Spleen (tissue), 7 donors: ENCODE data around the gene CASP8AP2.

Experiments
- POLR2A ChIP-seq, 3 donors: fragments of 450-650 bp; IDR thresholded peaks; one replicate each; pipeline ENCODE4 v1.5.1; 2017; ENCODE audit warnings: antibody characterized with exemption in 3 of 3, mild to moderate bottlenecking in 1 of 3
- POLR2AphosphoS5 ChIP-seq, 3 donors: sonication (generic); formaldehyde crosslinking; IDR thresholded peaks; one replicate each; pipeline ENCODE4 v1.5.1; 2017; ENCODE audit warnings: antibody characterized with exemption in 3 of 3
- TF ChIP-seq, protein P1 (sequence below), 11 experiments: fragments of 200-600 bp in 7 of 11; fragments of 450-650 bp in 4 of 11; sonication (generic) in 4 of 11; IDR thresholded peaks in 8 of 11; conservative IDR thresholded peaks in 3 of 11; 1 replicate in 7 of 11; 2 replicates in 4 of 11; pipeline versions ENCODE4 v1.4.0 to v1.8.0; 2016 to 2021; ENCODE audit warnings: antibody characterized with exemption in 11 of 11, inconsistent platforms in 4 of 11, mild to moderate bottlenecking in 1 of 11
- donor health status: DM: no; HTN: no; CAD: no; lungs with moderate emphysema.
- donor health status: DM: no; HTN: no; CAD: no.
- donor health status: DM: no; HTN: no; CAD: no.

DNA sequence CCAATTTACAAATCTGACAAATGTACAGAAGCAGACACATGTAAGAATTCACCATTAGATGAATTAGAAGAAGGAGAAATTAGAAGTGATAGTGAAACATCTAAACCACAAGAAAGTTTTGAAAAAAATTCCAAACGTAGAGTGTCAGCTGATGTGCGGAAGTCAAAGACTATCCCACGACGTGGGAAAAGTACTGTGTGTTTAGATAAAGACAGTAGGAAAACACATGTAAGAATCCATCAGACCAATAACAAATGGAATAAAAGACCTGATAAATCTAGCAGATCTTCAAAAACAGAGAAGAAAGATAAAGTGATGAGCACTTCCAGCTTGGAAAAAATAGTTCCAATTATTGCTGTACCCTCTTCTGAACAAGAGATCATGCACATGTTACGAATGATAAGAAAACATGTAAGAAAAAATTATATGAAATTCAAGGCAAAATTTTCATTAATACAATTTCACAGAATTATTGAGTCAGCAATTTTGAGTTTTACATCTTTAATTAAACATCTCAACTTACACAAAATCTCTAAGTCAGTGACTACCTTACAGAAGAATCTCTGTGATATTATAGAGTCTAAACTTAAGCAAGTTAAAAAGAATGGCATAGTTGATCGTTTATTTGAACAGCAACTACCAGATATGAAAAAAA is 36.5 kb downstream of the CASP8AP2 start:
- TF ChIP-seq, protein P1, sequence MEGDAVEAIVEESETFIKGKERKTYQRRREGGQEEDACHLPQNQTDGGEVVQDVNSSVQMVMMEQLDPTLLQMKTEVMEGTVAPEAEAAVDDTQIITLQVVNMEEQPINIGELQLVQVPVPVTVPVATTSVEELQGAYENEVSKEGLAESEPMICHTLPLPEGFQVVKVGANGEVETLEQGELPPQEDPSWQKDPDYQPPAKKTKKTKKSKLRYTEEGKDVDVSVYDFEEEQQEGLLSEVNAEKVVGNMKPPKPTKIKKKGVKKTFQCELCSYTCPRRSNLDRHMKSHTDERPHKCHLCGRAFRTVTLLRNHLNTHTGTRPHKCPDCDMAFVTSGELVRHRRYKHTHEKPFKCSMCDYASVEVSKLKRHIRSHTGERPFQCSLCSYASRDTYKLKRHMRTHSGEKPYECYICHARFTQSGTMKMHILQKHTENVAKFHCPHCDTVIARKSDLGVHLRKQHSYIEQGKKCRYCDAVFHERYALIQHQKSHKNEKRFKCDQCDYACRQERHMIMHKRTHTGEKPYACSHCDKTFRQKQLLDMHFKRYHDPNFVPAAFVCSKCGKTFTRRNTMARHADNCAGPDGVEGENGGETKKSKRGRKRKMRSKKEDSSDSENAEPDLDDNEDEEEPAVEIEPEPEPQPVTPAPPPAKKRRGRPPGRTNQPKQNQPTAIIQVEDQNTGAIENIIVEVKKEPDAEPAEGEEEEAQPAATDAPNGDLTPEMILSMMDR (IDR thresholded peaks at IDR 0.05 in 8 of 11, conservative IDR thresholded peaks at IDR 0.05 in 3 of 11), result no peak
- TF ChIP-seq POLR2A (IDR thresholded peaks at IDR 0.05), result no peak
- TF ChIP-seq POLR2AphosphoS5 (IDR thresholded peaks at IDR 0.05), result no peak
